HCT116 (cell line): ENCODE results near the gene PLCD3.
A peak's percentile ranks its signal among the peaks of the same experiment; 100 is the strongest.

ENCODE experiments used
- ATF3 ChIP-seq: IDR thresholded peaks from 2 replicates; pipeline ENCODE4 v1.6.1; 2012
- CBX3 ChIP-seq: IDR thresholded peaks from 2 replicates; pipeline ENCODE4 v1.6.1; 2012; ENCODE audit warnings: low read depth
- CTCF ChIP-seq, 3 experiments: fragments of 200-600 bp in 1 of 3; sonication (generic) in 1 of 3; IDR thresholded peaks in 2 of 3; conservative IDR thresholded peaks in 1 of 3; 2 replicates each; pipeline ENCODE4 v1.5.1; 2012 to 2017; ENCODE audit warnings: low read depth in 2 of 3, low read length in 2 of 3, antibody characterized with exemption in 1 of 3, borderline replicate concordance in 1 of 3, control low read depth in 1 of 3, mild to moderate bottlenecking in 1 of 3, mixed read lengths in 1 of 3, mixed run types in 1 of 3, moderate library complexity in 1 of 3; ENCODE audit not compliant: insufficient read depth in 1 of 3
- EGR1 ChIP-seq: IDR thresholded peaks from 2 replicates; pipeline ENCODE4 v1.6.1; 2012; ENCODE audit warnings: low read depth
- EZH2 ChIP-seq: fragments of 200-600 bp; sonication (generic); IDR thresholded peaks from 2 replicates; pipeline ENCODE4 v1.6.1; 2017; ENCODE audit warnings: antibody characterized with exemption, mixed run types
- FOSL1 ChIP-seq: IDR thresholded peaks from 2 replicates; pipeline ENCODE4 v1.6.1; 2012; ENCODE audit warnings: low read depth
- MAX ChIP-seq: IDR thresholded peaks from 2 replicates; pipeline ENCODE4 v1.6.1; 2012
- POLR2A ChIP-seq: IDR thresholded peaks from 2 replicates; pipeline ENCODE4 v1.7.0; 2011; ENCODE audit warnings: borderline replicate concordance; ENCODE audit not compliant: insufficient read depth, insufficient read length; ENCODE audit errors: extremely low read depth
- POLR2AphosphoS5 ChIP-seq: IDR thresholded peaks from 2 replicates; pipeline ENCODE4 v1.6.1; 2011; ENCODE audit warnings: mild to moderate bottlenecking, low read depth, low read length, moderate library complexity
- SRF ChIP-seq: IDR thresholded peaks from 2 replicates; pipeline ENCODE4 v1.6.1; 2012; ENCODE audit warnings: low read depth
- TCF7L2 ChIP-seq: IDR thresholded peaks from 2 replicates; pipeline ENCODE4 v1.7.0; 2011; ENCODE audit warnings: borderline replicate concordance, inconsistent platforms; ENCODE audit not compliant: insufficient read depth, insufficient read length; ENCODE audit errors: extremely low read depth
- YY1 ChIP-seq: IDR thresholded peaks from 2 replicates; pipeline ENCODE4 v1.6.1; 2011; ENCODE audit warnings: low read length, low read depth, moderate library complexity, mild to moderate bottlenecking; ENCODE audit not compliant: insufficient replicate concordance; ENCODE audit errors: extremely low read depth
- ZNF274 ChIP-seq: fragments of 200-500 bp; sonication (Bioruptor generic); IDR thresholded peaks from 2 replicates; pipeline ENCODE4 v1.6.1; 2014; ENCODE audit warnings: mild to moderate bottlenecking, low read depth, low read length, inconsistent platforms

- TF ChIP-seq CTCF (IDR thresholded peaks at IDR 0.05 in 2 of 3, conservative IDR thresholded peaks at IDR 0.05 in 1 of 3; ENCODE audit: borderline replicate concordance in 1 of 3, insufficient read depth in 1 of 3, low read depth in 2 of 3, low read length in 2 of 3) (no peak), POLR2AphosphoS5 (no peak), FOSL1 (no peak), POLR2A (peak; percentile 9), ZNF274 (no peak), TCF7L2 (no peak), ATF3 (no peak), CBX3 (no peak), MAX (no peak; the same call in 1 of the 2 replicates), YY1 (no peak), EGR1 (no peak), SRF (no peak), EZH2 (no peak)
Measured at GRCh38 chr17:45061606-45062205, 70.6 kb downstream of the PLCD3 start.
